ENCODE data around the gene GPC6. TPM values are rescaled to one million over a fixed set of nuclear protein-coding genes. Genes with fewer than 3 reads are reported as not detected.

Gene GPC6
- polyA plus RNA-seq, 1 donor (not counting 4 experiments of a cell fraction or from before 2014, with no cell fraction given), result 0.42 TPM

DNA sequence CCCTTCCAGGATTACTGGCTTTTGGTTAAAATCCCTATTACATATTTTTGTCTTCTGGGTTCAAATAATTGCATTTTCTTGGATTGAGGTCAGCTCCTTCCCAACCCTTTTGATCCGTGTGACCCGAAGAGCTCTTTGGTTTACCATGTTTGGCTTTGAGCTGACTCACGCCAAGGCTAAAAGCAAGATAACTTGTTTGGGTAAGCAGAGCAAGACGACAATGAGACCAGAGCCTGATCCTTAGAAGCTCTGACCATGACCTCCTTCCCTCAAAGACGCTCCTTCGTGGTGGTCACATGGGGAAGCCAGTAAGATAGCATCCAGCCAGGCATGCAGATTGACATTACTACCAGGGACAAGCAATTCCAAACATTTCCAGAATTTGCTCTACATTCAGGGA, 1099.0 kb downstream of the GPC6 start:
- Histone ChIP-seq H3K9me1 (ENCODE audit: control insufficient read depth, extremely low read depth, insufficient read depth, low read length) (no peaks in the 10 kb centered on the region), H3K4me2 (ENCODE audit: control insufficient read depth, extremely low read depth, insufficient read depth, low read depth, low read length) (no peak overlapping the region), H3K4me1 (ENCODE audit: control insufficient read depth, extremely low read depth, insufficient read depth, low read length) (peaks cover 11% of the 10 kb centered on the region), H3K79me2 (ENCODE audit: control insufficient read depth, insufficient read depth, low read length) (no peaks in the 10 kb centered on the region), H4K20me1 (ENCODE audit: control insufficient read depth, extremely low read depth, insufficient read depth, low read length) (no peaks in the 10 kb centered on the region), H3K9ac (ENCODE audit: control insufficient read depth, extremely low read depth, insufficient read depth, low read length) (no peak overlapping the region), H3K9me3 (ENCODE audit: control insufficient read depth, low read depth, low read length) (no peaks in the 10 kb centered on the region), H3K4me3 (ENCODE audit: control insufficient read depth in 2 of 3, extremely low read depth in 1 of 3, insufficient read depth in 2 of 3, low read depth in 1 of 3, low read length in 3 of 3) (no peak overlapping the region), H3K36me3 (ENCODE audit: control insufficient read depth in 2 of 2, extremely low read depth in 1 of 2, insufficient read depth in 2 of 2, low read length in 2 of 2) (no peaks in the 10 kb centered on the region), H2AFZ (ENCODE audit: control insufficient read depth, low read length) (no peak overlapping the region), H3K27me3 (ENCODE audit: control insufficient read depth, extremely low read depth, insufficient read depth, low read length) (no peaks in the 10 kb centered on the region), H3K27ac (ENCODE audit: control insufficient read depth, insufficient read depth, low read length) (no peak overlapping the region)
- TF ChIP-seq, protein P1, sequence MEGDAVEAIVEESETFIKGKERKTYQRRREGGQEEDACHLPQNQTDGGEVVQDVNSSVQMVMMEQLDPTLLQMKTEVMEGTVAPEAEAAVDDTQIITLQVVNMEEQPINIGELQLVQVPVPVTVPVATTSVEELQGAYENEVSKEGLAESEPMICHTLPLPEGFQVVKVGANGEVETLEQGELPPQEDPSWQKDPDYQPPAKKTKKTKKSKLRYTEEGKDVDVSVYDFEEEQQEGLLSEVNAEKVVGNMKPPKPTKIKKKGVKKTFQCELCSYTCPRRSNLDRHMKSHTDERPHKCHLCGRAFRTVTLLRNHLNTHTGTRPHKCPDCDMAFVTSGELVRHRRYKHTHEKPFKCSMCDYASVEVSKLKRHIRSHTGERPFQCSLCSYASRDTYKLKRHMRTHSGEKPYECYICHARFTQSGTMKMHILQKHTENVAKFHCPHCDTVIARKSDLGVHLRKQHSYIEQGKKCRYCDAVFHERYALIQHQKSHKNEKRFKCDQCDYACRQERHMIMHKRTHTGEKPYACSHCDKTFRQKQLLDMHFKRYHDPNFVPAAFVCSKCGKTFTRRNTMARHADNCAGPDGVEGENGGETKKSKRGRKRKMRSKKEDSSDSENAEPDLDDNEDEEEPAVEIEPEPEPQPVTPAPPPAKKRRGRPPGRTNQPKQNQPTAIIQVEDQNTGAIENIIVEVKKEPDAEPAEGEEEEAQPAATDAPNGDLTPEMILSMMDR (optimal IDR thresholded peaks at IDR 0.05 in 1 of 3, IDR thresholded peaks at IDR 0.05 in 1 of 3, conservative IDR thresholded peaks at IDR 0.05 in 1 of 3; ENCODE audit: extremely low read depth in 1 of 3, insufficient read depth in 2 of 3, low read length in 3 of 3), result no peak
- TF ChIP-seq EZH2 (IDR thresholded peaks at IDR 0.05; ENCODE audit: low read length), result no peak
- no peak for FAIRE-seq
- dilution Hi-C loops (cut with MboI; ENCODE audit: extremely low pct_ligation_motif_present, low sequenced_read_pairs), result no loop called here
- DNase-seq (ENCODE audit: low read depth, low spot score), result no peak

DNA sequence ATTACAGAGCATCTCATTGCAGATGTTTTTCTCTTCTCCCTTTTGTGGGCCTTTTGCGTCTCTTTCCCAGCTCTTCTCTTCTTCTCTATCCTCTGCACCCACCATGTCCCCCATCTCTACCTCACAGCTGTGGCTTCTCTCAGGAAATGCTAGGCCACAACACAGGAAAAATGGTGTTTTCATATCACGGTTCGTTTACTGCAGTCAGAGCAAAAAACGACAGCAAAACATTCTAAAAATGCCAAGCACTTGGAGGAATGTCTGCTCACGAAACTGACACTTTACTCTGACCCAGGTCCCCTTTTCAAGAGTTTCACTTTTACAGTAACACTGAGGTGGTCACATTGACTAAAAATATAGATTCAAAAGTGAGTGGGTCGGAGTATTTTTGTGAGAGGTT, 1100.7 kb downstream of the GPC6 start:
- no peaks in the 10 kb centered on the region for H3K79me2 ChIP-seq (ENCODE audit: control insufficient read depth, insufficient read depth, low read length)
- no peak overlapping the region for H3K9ac ChIP-seq (ENCODE audit: control insufficient read depth, extremely low read depth, insufficient read depth, low read length)
- peaks cover 11% of the 10 kb centered on the region for H3K4me1 ChIP-seq (ENCODE audit: control insufficient read depth, extremely low read depth, insufficient read depth, low read length)
- no peak overlapping the region for H3K4me2 ChIP-seq (ENCODE audit: control insufficient read depth, extremely low read depth, insufficient read depth, low read depth, low read length)
- dilution Hi-C loops (cut with MboI; ENCODE audit: extremely low pct_ligation_motif_present, low sequenced_read_pairs), result no loop called here
- no peak for DNase-seq (ENCODE audit: low read depth, low spot score)
- no peaks in the 10 kb centered on the region for H3K27me3 ChIP-seq (ENCODE audit: control insufficient read depth, extremely low read depth, insufficient read depth, low read length)
- H3K4me3 ChIP-seq (ENCODE audit: control insufficient read depth in 2 of 3, extremely low read depth in 1 of 3, insufficient read depth in 2 of 3, low read depth in 1 of 3, low read length in 3 of 3), result no peak overlapping the region
- TF ChIP-seq, protein P1 (optimal IDR thresholded peaks at IDR 0.05 in 1 of 3, IDR thresholded peaks at IDR 0.05 in 1 of 3, conservative IDR thresholded peaks at IDR 0.05 in 1 of 3; ENCODE audit: extremely low read depth in 1 of 3, insufficient read depth in 2 of 3, low read length in 3 of 3), result no peak
- TF ChIP-seq EZH2 (IDR thresholded peaks at IDR 0.05; ENCODE audit: low read length), result no peak
- H4K20me1 ChIP-seq (ENCODE audit: control insufficient read depth, extremely low read depth, insufficient read depth, low read length), result no peaks in the 10 kb centered on the region
- H3K9me3 ChIP-seq (ENCODE audit: control insufficient read depth, low read depth, low read length), result no peaks in the 10 kb centered on the region
- H2AFZ ChIP-seq (ENCODE audit: control insufficient read depth, low read length), result no peak overlapping the region
- FAIRE-seq, result no peak
- H3K9me1 ChIP-seq (ENCODE audit: control insufficient read depth, extremely low read depth, insufficient read depth, low read length), result no peaks in the 10 kb centered on the region
- H3K27ac ChIP-seq (ENCODE audit: control insufficient read depth, insufficient read depth, low read length), result no peak overlapping the region
- no peaks in the 10 kb centered on the region for H3K36me3 ChIP-seq (ENCODE audit: control insufficient read depth in 2 of 2, extremely low read depth in 1 of 2, insufficient read depth in 2 of 2, low read length in 2 of 2)

All from keratinocyte (primary cell).